ENCODE results near the gene P3R3URF.

DNA sequence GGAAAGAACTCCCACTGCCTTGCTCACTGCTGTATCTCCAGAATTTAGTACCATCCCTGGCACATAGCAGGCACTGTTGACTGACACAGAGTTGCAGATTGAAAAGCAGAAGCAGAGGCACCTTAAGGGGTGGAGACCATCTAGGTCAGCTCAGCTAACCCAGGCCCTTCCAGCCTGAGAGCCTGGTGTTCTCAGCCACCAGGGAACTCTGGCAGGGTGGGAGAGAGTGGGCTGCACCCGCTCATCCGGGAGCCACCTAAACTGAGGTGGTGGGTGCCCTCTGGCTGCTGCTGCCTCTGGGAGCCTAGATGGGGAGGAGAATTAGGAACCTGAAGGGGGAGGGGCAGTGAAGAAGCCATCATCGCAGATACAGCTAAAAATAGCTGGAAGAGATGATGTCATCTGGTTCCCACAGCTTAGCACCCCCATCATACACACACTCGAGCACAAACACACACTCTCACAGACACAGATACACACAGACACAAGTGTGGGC, 2.9 kb downstream of the P3R3URF start:
- TF ChIP-seq POLR2A (IDR thresholded peaks at IDR 0.05; ENCODE audit: low read length) (no peak), GATA1 (IDR thresholded peaks at IDR 0.05; ENCODE audit: low read depth, low read length) (no peak)

Measured in erythroblast (primary cell).